Lung (tissue), 12 donors: Measurements from ENCODE around the gene KRT39. TPM values are rescaled to one million over a fixed set of nuclear protein-coding genes. Genes with fewer than 3 reads are reported as not detected.
A peak's percentile ranks its signal among the peaks of the same experiment; 100 is the strongest.

Experiments
- ATAC-seq: fragments of 200-7000 bp; cut with Tn5 transposase; one replicate; pipeline ENCODE4 v1.9.1; 2020; ENCODE audit warnings: moderate number of reproducible peaks; ENCODE audit not compliant: insufficient read depth, low FRiP score
- DNase-seq, 3 donors: peaks; one replicate each; pipeline ENCODE4 v3.0.0-alpha.2; 2013 to 2017
- H3K27ac ChIP-seq, 2 donors: one replicate each; pipeline ENCODE4 v1.5.1; 2013; ENCODE audit warnings: mild to moderate bottlenecking in 2 of 2, moderate library complexity in 2 of 2, control low read depth in 1 of 2, inconsistent platforms in 1 of 2, low read depth in 1 of 2, low read length in 1 of 2
- H3K27me3 ChIP-seq, 3 donors: one replicate each; pipeline ENCODE4 v1.5.1; 2013; ENCODE audit warnings: low read length in 2 of 3; ENCODE audit not compliant: control insufficient read depth in 3 of 3, insufficient read depth in 3 of 3
- H3K36me3 ChIP-seq, 4 donors: one replicate each; pipeline ENCODE4 v1.5.1; 2013; ENCODE audit warnings: low read length in 4 of 4, mild to moderate bottlenecking in 1 of 4, moderate library complexity in 1 of 4; ENCODE audit not compliant: control insufficient read depth in 4 of 4, insufficient read depth in 4 of 4
- H3K4me1 ChIP-seq, 5 donors: one replicate each; pipeline ENCODE4 v1.5.1; 2013; ENCODE audit warnings: low read length in 5 of 5, mild to moderate bottlenecking in 2 of 5, moderate library complexity in 1 of 5; ENCODE audit not compliant: control insufficient read depth in 5 of 5, insufficient read depth in 5 of 5
- H3K4me3 ChIP-seq: one replicate; pipeline ENCODE4 v1.5.1; 2013; ENCODE audit warnings: mild to moderate bottlenecking, control low read depth, moderate library complexity
- H3K9ac ChIP-seq, 2 donors: one replicate each; pipeline ENCODE4 v1.5.1; 2013; ENCODE audit warnings: low read length in 2 of 2, control low read depth in 1 of 2; ENCODE audit not compliant: insufficient read depth in 1 of 2
- H3K9me3 ChIP-seq, 4 donors: one replicate each; pipeline ENCODE4 v1.5.1; 2013; ENCODE audit warnings: low read length in 3 of 4, mild to moderate bottlenecking in 1 of 4, moderate library complexity in 1 of 4; ENCODE audit not compliant: control insufficient read depth in 4 of 4, insufficient read depth in 3 of 4
- WGBS, 2 donors: extraction: QIAGEN DNeasy Blood & Tissue Kit; methylation state at CpG; one replicate each; pipeline ENCODE4 v1.1.7; 2013; 5-methylcytosine and 5-hydroxymethylcytosine counted together
- polyA plus RNA-seq, 2 donors: library from polyadenylated mRNA; stranded (reverse); fragments of 200-250 nt; gene quantifications; one replicate each; pipeline ENCODE4 v1.2.1, GENCODE V29; 2013
- total RNA-seq, 2 donors: library from RNA; depleted of rRNA in 1 of 2; stranded (reverse); fragments of >200 nt in 1 of 2; gene quantifications; one replicate each; pipeline ENCODE4 v1.2.1, GENCODE V29; 2014 to 2021
- TF ChIP-seq, protein P1 (sequence below): IDR thresholded peaks from 2 replicates; pipeline ENCODE4 v1.5.1; 2012; ENCODE audit warnings: mild to moderate bottlenecking; ENCODE audit errors: control extremely low read depth, extremely low read depth
- donor health status: control.
- donor health status: control.
- donor health status: Bipolar disorder and iron deficiency.
- donor health status: healthy.
- donor health status: DM: yes; HTN: yes; CAD: no.

The KRT39 gene
- total and polyA plus RNA-seq, 4 donors, result not detected

DNA sequence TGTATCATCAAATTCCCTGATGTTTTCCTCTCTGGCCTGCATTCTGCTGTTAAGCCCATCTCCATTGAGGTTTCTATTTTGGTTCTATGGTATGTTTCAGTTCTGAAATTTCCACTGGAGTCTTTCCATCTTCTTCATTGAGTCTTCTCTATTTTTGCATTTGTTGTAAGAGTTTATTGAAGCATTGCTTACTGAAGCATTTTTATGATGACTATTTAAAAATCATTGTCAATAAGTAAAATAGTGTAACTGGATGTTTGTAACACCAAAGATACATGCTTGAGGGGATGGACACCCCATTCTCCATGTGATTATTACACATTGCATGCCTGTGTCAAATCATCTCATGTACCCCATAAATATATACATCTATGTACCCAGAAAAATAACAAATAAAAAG, 8.8 kb upstream of the KRT39 start:
- no peaks in the 10 kb centered on the region for H3K9me3 ChIP-seq
- peaks cover 0 to 3% (median 2%) of the 10 kb centered on the region in 5 donors for H3K4me1 ChIP-seq
- TF ChIP-seq, protein P1, sequence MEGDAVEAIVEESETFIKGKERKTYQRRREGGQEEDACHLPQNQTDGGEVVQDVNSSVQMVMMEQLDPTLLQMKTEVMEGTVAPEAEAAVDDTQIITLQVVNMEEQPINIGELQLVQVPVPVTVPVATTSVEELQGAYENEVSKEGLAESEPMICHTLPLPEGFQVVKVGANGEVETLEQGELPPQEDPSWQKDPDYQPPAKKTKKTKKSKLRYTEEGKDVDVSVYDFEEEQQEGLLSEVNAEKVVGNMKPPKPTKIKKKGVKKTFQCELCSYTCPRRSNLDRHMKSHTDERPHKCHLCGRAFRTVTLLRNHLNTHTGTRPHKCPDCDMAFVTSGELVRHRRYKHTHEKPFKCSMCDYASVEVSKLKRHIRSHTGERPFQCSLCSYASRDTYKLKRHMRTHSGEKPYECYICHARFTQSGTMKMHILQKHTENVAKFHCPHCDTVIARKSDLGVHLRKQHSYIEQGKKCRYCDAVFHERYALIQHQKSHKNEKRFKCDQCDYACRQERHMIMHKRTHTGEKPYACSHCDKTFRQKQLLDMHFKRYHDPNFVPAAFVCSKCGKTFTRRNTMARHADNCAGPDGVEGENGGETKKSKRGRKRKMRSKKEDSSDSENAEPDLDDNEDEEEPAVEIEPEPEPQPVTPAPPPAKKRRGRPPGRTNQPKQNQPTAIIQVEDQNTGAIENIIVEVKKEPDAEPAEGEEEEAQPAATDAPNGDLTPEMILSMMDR, result no peak
- no peaks in the 10 kb centered on the region for H3K36me3 ChIP-seq
- peaks cover 0 to 4% (median 0%) of the 10 kb centered on the region in 3 donors for H3K27me3 ChIP-seq
- H3K4me3 ChIP-seq, result no peak overlapping the region
- H3K9ac ChIP-seq, result no peak overlapping the region
- H3K27ac ChIP-seq, result no peak overlapping the region
- no peak for DNase-seq
- ATAC-seq, result no peak

DNA sequence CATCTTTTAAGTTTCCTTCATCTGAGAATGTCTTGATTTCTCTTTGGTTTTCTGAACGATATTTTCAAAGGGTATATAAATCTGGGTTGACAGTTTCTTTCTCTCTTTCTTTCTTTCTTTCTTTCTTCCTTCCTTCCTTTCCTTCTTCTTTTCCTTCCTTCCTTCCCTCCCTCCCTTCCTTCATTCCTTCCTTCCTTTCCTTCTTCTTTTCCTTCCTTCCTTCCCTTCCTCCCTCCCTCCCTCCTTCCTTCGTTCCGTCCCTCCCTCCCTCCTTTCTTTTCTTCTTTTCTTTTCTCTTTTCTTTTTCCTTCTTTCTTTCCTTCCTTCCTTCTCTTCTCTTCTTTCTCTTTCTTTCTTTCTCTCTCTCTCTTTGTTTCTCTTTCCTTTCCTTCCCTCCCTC, 7.6 kb upstream of the KRT39 start:
- peaks cover 0 to 1% (median 0%) of the 10 kb centered on the region in 5 donors for H3K4me1 ChIP-seq
- no peaks in the 10 kb centered on the region for H3K9me3 ChIP-seq
- WGBS, 2 donors, result 74 to 93% methylated on average over 3 of the region's 3 CpGs
- DNase-seq (no peak), ATAC-seq (no peak)
- H3K27me3 ChIP-seq, result peaks cover 0 to 4% (median 0%) of the 10 kb centered on the region in 3 donors
- no peak overlapping the region for H3K4me3 ChIP-seq
- H3K36me3 ChIP-seq, result no peaks in the 10 kb centered on the region
- H3K9ac ChIP-seq, result no peak overlapping the region
- TF ChIP-seq, protein P1, result no peak
- H3K27ac ChIP-seq, result no peak overlapping the region

DNA sequence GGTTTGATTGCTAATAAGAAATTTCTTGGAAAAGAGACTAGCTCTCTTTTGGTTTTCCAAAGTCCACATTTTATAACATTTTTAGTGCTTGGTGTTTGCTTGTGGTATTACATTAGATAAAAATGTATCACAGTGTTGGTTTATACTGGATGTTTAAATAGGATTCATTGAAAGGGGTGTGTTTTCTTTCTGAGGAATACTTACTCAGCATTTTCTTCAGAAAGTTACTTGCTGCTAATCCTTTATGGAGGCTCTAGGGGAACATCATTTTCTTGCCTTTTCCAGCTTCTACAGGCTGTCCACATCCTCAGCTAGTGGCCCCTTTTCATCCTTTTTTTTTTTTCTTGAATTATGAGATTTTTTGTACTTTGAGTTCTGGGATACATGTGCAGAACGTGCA, 834 bp upstream of the KRT39 start:
- TF ChIP-seq, protein P1, result no peak
- H3K27me3 ChIP-seq, result no peaks in the 10 kb centered on the region
- H3K36me3 ChIP-seq, result no peaks in the 10 kb centered on the region
- no peaks in the 10 kb centered on the region for H3K9me3 ChIP-seq
- no peak overlapping the region for H3K27ac ChIP-seq
- WGBS, 2 donors, result 82 to 94% methylated on average over 1 of the region's 1 CpG
- DNase-seq, result no peak
- no peaks in the 10 kb centered on the region for H3K4me1 ChIP-seq
- ATAC-seq, result no peak
- no peak overlapping the region for H3K4me3 ChIP-seq
- H3K9ac ChIP-seq, result no peak overlapping the region

DNA sequence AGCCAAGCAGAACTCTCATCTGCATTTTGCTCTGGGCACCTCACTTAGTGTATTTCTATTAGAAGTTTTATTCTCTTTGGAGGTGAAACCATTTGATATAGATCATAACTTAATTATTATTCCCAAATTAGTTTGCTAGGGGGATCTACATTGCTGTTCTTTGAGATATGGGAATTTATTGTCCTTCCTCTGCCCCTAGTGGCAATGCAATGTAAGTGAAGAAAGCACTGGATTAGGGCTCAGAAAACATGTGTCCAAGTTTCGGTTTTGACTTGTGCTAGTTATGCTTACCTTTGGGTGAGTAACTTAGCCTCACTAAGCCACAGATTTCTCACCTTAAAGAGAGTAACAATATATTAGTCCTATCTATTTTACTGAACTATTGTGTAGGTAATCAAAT, 2.9 kb downstream of the KRT39 start:
- Histone ChIP-seq H3K27ac (no peak overlapping the region), H3K9ac (no peak overlapping the region), H3K9me3 (no peaks in the 10 kb centered on the region), H3K36me3 (no peaks in the 10 kb centered on the region), H3K4me3 (no peak overlapping the region), H3K4me1 (no peaks in the 10 kb centered on the region), H3K27me3 (peaks cover 0 to 2% (median 0%) of the 10 kb centered on the region in 3 donors)
- TF ChIP-seq, protein P1, result peak; percentile 27
- DNase-seq (no peak), ATAC-seq (no peak)
- WGBS, 2 donors, result 42 to 67% methylated on average over 1 of the region's 1 CpG
